HG03139 (cell line): ENCODE data around the gene PGR.
"Not testable (repeated sequence)": the region's sequence is repeated elsewhere in the genome, so short reads cannot be mapped to it uniquely, and the experiment has no call there.

Experiments
- ATAC-seq: cut with Tn5 transposase; IDR thresholded peaks from one replicate; pipeline ENCODE4 v1.9.1; 2021; ENCODE audit not compliant: unreplicated experiment

Gene PGR

DNA sequence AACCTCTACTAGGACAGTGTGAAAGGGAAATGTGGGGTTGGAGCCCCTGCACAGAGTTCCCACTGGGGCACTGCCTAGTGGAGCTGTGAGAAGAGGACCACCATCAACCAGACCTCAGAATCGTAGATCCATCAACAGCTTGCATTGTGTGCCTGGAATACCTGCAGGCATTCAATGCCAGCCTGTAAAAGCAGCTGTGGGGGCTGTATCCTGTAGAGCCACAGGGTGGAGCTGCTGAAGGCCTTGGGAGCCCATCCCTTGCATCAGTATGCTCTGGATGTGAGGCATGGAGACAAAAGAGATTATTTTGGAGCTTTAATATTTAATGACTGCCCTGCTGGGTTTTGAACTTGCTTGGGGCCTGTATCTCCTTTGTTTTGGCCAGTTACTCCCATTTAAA, 46.3 kb downstream of the PGR start:
- no peak for ATAC-seq

DNA sequence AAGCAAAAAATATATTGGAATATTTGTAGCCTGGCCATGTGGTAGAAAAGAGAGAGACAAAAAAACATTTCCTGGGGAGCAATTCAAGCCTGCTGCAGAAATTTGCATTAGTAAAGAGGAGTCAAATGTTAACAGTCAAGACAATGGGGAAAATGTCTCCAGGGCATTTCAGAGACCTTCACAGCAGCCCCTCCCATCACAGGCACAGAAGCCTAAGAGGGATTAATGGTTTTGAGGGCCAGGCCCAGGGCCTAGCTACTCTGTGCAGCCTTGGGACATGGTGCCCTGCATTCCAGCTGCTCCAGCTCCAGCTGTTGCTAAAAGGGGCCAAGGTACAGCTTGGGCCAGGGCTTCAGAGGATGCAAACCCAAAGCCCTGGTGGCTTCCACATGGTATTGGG, 46.8 kb downstream of the PGR start:
- ATAC-seq: no peak

DNA sequence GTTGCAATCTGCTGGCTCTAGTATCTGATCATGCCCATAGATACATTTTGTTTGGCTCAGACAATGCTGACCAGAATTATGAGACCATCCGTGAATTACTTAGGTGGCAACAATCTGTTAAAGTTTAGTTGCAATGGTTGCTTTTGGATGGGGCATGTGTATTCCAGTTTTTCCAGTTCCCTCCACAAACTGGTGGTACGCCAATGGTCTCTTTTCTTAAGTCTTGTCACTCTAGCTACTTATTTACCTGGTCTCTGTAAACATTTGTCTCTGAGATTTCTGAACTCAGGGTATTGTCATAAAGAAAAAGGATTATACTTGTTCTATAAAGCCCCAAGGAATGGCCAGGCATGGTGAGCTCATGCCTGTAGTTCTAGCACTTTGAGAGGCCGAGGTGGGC, 65.9 kb downstream of the PGR start:
- ATAC-seq: no peak

GRCh38 chr11:101061606-101062005, 68.0 kb downstream of the PGR start:
- no peak for ATAC-seq

DNA sequence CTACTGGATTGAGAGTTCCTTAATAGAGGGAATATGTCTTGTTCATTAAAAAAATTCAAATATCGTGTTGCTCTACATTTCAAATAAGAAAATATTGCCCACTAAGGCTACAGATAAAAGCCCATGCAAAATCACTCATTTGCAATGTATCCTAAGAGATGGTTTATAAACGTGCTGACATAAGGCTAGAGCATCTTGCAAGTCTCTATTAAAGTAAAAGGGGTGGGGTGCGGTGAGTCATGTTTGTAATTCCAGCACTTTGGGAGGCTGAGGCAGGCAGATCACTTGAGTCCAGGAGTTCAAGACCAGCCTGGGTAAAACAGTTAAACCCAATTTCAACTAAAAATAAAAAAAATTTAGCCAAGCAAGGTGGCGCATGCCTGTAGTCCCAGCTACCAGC, 70.3 kb downstream of the PGR start:
- no peak for ATAC-seq

GRCh38 chr11:101053492-101053891, 76.1 kb downstream of the PGR start:
- no peak for ATAC-seq

GRCh38 chr11:101051677-101052076, 77.9 kb downstream of the PGR start:
- ATAC-seq: no peak

DNA sequence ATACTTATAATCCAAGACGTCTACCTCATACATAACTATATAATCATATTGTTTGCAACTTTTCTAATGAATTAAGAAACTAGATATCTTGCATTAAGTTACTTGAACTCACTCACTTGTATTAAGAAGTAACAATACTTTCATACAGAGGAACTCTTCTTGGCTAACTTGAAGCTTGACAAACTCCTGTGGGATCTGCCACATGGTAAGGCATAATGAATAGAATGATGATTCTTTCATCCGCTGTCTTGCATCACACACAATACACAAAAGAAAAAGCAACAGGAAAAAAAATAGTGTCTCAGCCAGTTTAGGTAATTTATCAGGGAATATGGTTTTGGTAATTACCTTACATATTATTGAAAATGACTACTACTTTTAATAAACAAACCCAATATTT, 79.8 kb downstream of the PGR start:
- no peak for ATAC-seq

- ATAC-seq: no peak
Measured at GRCh38 chr11:101049123-101049522, 80.5 kb downstream of the PGR start.

GRCh38 chr11:101048479-101048878, 81.1 kb downstream of the PGR start:
- ATAC-seq: no peak

- ATAC-seq: no peak
Measured at GRCh38 chr11:101046947-101047346, 82.7 kb downstream of the PGR start.

- no peak for ATAC-seq
Measured at GRCh38 chr11:101045415-101045814, 84.2 kb downstream of the PGR start.

GRCh38 chr11:101043940-101044339, 85.7 kb downstream of the PGR start:
- no peak for ATAC-seq

DNA sequence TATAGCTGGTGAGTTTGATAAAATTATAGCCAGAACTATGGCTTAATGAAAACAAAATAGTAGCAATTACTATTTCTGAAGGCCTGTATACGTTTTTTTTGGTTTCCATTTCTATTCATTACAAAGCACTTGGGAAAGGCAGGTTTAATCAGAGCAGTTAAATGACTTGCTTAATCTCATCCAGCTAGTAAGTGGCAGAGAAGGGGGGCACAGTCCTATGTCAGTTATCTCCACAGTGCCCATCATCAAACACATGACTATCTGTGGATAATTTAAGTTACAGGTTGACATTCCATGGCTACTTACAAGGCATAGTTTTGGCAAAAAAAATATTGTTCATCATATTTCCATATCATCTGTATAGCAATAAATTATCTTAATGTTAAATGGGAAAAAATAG, 93.7 kb downstream of the PGR start:
- no peak for ATAC-seq

GRCh38 chr11:101034076-101034475, 95.5 kb downstream of the PGR start:
- no peak for ATAC-seq

DNA sequence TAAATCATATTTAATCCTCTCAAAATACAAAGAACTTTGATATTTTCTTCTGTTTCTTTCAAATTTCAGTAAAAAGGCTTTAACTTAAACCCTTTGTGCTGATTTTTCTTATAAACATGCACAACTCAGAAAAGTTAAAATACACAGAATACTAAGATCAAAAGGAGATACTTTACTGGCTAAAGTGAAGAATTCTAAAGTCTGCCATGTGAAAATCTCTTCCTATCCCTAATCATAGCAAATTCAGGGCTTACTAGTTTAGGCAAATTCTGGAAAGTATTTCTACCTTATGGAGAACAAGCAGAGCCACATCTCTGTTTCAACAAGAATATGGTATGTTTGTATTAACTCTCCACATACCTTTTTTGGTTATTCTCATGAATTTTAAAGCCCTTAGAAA, 96.6 kb downstream of the PGR start:
- ATAC-seq: no peak

DNA sequence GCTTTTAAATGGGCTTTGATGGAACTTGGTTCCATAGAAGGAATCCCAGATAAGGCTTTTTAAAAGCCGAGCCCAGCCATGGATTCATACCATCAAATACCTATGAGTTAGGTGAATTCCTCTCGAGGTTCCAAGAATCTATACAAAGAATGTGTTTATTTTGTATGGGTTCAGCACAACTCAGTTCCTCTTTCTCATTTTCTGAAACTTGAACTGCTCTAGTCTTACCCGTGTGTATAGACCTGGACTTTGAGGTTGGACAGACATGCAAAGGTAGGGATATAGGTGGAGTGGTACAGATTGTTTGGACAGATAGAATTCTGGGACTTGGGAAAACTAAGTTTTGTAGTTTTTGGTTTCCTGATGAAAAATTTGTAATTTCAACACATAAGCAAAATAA, 97.9 kb downstream of the PGR start:
- ATAC-seq: no peak

- ATAC-seq: no peak
Measured at GRCh38 chr11:101030692-101031091, 98.9 kb downstream of the PGR start.

DNA sequence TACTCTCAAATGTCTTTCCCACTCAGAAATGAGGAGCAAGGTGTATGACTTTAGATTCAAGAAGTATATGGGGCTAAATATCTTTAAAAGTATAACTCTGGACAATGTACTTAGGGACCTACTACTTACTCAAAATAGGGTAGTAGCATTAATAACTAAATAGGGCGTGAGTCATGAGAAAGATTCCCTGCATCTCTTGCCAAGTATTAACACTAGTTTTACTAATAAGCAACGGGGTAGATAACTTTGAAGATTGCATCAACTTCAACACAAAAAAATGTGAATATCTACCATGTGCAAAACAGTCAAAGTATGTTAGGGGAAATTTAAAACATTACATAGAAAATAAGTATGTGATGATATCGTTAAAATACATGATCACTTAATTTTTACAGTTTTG, 99.6 kb downstream of the PGR start:
- ATAC-seq: no peak

DNA sequence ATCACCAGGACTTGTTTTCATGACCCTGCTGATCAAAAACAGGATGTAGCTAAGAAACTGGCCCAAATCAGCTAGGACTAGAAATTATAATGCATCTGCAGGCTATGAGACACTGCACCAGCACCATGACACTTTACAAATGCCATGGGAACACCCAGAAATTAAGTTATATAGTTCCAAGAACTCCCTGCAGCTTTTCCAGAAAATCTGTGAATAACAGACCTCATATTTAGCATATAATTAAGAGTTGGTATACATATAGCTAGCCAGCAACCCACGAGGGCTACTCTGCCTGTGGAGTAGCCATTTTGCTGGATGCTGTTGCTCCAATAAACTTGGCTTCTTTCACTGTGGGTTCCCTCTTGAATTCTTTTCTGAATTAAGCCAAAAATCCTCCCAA, 101.0 kb downstream of the PGR start:
- no peak for ATAC-seq

DNA sequence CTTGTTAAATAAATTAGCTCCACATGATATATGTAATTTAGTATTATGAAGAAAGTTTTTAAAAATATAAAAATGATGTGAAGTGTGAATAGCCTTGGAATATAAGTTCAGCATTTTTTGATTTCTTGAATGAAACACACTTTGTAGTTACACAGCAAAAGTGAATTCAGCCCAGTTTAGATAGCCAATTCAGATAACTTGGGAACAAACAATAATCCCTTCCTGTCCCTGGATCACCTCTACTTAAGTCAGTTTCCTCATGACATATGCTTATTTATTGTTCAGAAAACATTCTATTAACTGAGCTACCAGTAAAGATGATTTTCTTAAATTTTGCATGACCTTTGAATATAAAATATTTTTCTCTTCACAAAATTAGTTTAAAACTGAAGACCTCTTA, 107.4 kb downstream of the PGR start:
- ATAC-seq: no peak

DNA sequence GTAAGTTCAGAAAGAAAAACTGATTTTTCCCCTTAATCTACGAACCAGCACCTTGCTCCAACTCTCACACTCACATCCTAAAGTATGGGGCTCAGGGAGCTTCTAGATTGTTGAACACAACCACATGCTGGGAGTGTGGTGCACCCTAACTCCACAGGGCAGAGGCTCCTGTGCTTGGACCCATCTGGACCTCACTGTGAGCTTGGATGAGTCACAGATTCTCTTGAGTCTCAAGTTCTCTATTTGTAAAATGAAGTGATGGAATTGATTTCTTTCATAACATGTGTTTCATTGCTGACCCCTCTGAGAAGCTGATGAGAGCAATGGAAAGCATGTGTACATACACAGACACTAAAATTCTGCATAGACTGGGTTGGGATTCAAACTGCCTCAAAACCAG, 109.7 kb downstream of the PGR start:
- ATAC-seq: no peak

- no peak for ATAC-seq
Measured at GRCh38 chr11:101014600-101015285, 114.9 kb downstream of the PGR start.

DNA sequence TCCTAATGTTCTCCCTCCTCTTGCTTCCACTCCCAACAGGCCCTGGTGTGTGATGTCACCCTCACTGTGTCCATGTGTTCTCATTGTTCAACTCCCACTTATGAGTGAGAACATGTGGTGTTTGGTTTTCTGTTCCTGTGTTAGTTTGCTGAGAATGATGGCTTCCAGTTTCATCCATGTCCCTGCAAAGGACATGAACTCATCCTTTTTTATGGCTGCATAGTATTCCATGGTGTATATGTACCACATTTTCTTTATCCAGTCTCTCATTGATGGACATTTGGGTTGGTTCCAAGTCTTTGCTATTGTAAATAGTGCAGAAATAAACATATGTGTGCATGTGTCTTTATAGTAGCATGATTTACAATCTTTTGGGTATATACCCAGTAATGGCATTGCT, 115.9 kb downstream of the PGR start:
- ATAC-seq: not testable (repeated sequence)
